ENCODE measurements around the gene VAT1L. TPM values are rescaled to one million over a fixed set of nuclear protein-coding genes. Genes with fewer than 3 reads are reported as not detected.

VAT1L gene
- total and polyA plus RNA-seq, 2 donors (not counting 3 experiments of a cell fraction or from before 2014, with no cell fraction given), result 0.46 to 1.5 TPM

DNA sequence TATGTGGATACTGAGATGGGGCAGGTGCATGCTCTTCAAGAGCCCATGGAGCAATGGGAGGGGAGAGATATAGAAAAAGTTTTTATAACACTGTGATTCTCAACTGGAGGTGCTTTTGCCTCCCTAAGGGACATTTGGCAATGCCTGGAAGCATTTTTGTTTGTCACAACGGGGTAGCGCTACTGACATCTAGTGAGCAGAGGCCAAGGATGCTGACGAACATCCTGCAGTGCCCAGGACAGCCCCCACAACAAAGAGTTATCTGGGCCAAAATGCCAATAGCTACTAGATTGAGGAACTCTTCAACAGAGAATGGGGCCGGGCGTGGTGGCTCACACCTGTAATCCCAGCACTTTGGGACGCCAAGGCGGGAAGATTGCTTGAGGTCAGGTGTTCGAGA, 166.8 kb downstream of the VAT1L start:
- dilution Hi-C loops (cut with MboI; ENCODE audit: extremely low pct_ligation_motif_present, low sequenced_read_pairs), result no loop called here
- no peak for DNase-seq (ENCODE audit: low read depth, low spot score)
- BruUV-seq (replicated peaks), result no TSS peak
- Histone ChIP-seq H3K36me3 (ENCODE audit: control insufficient read depth in 2 of 2, extremely low read depth in 1 of 2, insufficient read depth in 2 of 2, low read length in 2 of 2) (no peaks in the 10 kb centered on the region), H3K9me3 (replicated peaks; ENCODE audit: control insufficient read depth, insufficient read depth, low read length) (no peaks in the 10 kb centered on the region), H3K79me2 (ENCODE audit: control insufficient read depth, insufficient read depth, low read length) (no peaks in the 10 kb centered on the region), H2AFZ (ENCODE audit: low read depth, low read length) (no peak overlapping the region), H3K4me2 (ENCODE audit: insufficient read depth, low read length) (no peak overlapping the region), H3K4me3 (replicated peaks in 1 of 3; ENCODE audit: insufficient read depth in 1 of 3, low read depth in 1 of 3, low read length in 3 of 3) (no peak overlapping the region), H3K9me1 (replicated peaks; ENCODE audit: control insufficient read depth, extremely low read depth, insufficient read depth, low read length) (no peaks in the 10 kb centered on the region), H3K4me1 (ENCODE audit: control insufficient read depth, extremely low read depth, insufficient read depth, low read length) (no peaks in the 10 kb centered on the region), H3K9ac (replicated peaks; ENCODE audit: extremely low read depth, insufficient read depth, low read length) (no peak overlapping the region), H4K20me1 (replicated peaks; ENCODE audit: control insufficient read depth, extremely low read depth, insufficient read depth, low read length) (no peaks in the 10 kb centered on the region), H3K27me3 (ENCODE audit: control insufficient read depth in 2 of 2, insufficient read depth in 2 of 2, low read length in 2 of 2) (no peaks in the 10 kb centered on the region), H3K27ac (ENCODE audit: insufficient read depth, low read depth, low read length) (no peak overlapping the region)
- TF ChIP-seq JUN (IDR thresholded peaks at IDR 0.05; ENCODE audit: borderline replicate concordance, insufficient read depth, insufficient read length, low read depth), result no peak
- no peak for FAIRE-seq
- intact Hi-C loops (cut with micrococcal nuclease), result no loop called here
- ChIA-PET CTCF (interaction anchor here (0.7 to 0.9 kb wide), 2 partner anchors 16 to 76 kb away, joined by 3 to 7 read pairs; no protein-coding TSS in a partner anchor), POLR2A (no interaction called here)

DNA sequence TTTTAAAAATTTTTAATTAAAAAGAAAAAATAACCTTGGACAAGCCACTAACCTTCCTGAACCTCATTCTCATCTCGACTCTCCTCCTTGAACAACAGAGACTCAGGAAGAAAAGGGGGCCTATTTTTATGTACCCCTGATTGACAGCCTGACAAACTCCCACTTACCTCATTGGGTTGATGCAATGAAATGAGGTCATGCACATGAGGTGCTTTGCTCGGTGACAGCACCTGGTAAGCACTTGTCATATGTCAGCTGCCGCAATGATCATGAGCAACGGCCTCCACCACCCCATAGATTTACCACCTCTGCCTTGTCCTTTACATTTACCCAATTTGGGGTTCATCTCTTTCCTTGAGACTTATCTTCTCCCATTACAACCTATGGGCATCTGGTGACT, 167.9 kb downstream of the VAT1L start:
- H3K4me1 ChIP-seq (ENCODE audit: control insufficient read depth, extremely low read depth, insufficient read depth, low read length), result no peaks in the 10 kb centered on the region
- no peak overlapping the region for H3K4me3 ChIP-seq (replicated peaks in 1 of 3; ENCODE audit: insufficient read depth in 1 of 3, low read depth in 1 of 3, low read length in 3 of 3)
- no peaks in the 10 kb centered on the region for H4K20me1 ChIP-seq (replicated peaks; ENCODE audit: control insufficient read depth, extremely low read depth, insufficient read depth, low read length)
- no peak overlapping the region for H3K9ac ChIP-seq (replicated peaks; ENCODE audit: extremely low read depth, insufficient read depth, low read length)
- H3K9me1 ChIP-seq (replicated peaks; ENCODE audit: control insufficient read depth, extremely low read depth, insufficient read depth, low read length), result no peaks in the 10 kb centered on the region
- no peaks in the 10 kb centered on the region for H3K27me3 ChIP-seq (ENCODE audit: control insufficient read depth in 2 of 2, insufficient read depth in 2 of 2, low read length in 2 of 2)
- dilution Hi-C loops (cut with MboI; ENCODE audit: extremely low pct_ligation_motif_present, low sequenced_read_pairs), result no loop called here
- no peaks in the 10 kb centered on the region for H3K36me3 ChIP-seq (ENCODE audit: control insufficient read depth in 2 of 2, extremely low read depth in 1 of 2, insufficient read depth in 2 of 2, low read length in 2 of 2)
- ChIA-PET POLR2A (no interaction called here), CTCF (no interaction called here)
- H3K27ac ChIP-seq (ENCODE audit: insufficient read depth, low read depth, low read length), result no peak overlapping the region
- H2AFZ ChIP-seq (ENCODE audit: low read depth, low read length), result no peak overlapping the region
- no TSS peak for BruUV-seq (replicated peaks)
- TF ChIP-seq JUN (IDR thresholded peaks at IDR 0.05; ENCODE audit: borderline replicate concordance, insufficient read depth, insufficient read length, low read depth) (no peak), FOS (IDR thresholded peaks at IDR 0.05; ENCODE audit: borderline replicate concordance, insufficient read depth, low read length) (no peak)
- intact Hi-C loops (cut with micrococcal nuclease), result no loop called here
- no peak for DNase-seq (ENCODE audit: low read depth, low spot score)
- no peaks in the 10 kb centered on the region for H3K9me3 ChIP-seq (replicated peaks; ENCODE audit: control insufficient read depth, insufficient read depth, low read length)
- no peaks in the 10 kb centered on the region for H3K79me2 ChIP-seq (ENCODE audit: control insufficient read depth, insufficient read depth, low read length)
- no peak for FAIRE-seq
- H3K4me2 ChIP-seq (ENCODE audit: insufficient read depth, low read length), result no peak overlapping the region
